GM18861 (cell line): ENCODE data around the gene PLEKHH2.
"Not testable (repeated sequence)": the region's sequence is repeated elsewhere in the genome, so short reads cannot be mapped to it uniquely, and the experiment has no call there.

Source experiments
- ATAC-seq: cut with Tn5 transposase; IDR thresholded peaks from one replicate; pipeline ENCODE4 v1.9.1; 2021; ENCODE audit not compliant: unreplicated experiment

Gene PLEKHH2

GRCh38 chr2:43715300-43716098 lies 78.4 kb downstream of the PLEKHH2 start:
- ATAC-seq, result no peak

GRCh38 chr2:43717322-43717721 lies 80.3 kb downstream of the PLEKHH2 start:
- ATAC-seq, result no peak

- ATAC-seq, result peak; percentile 66
Observed at GRCh38 chr2:43718530-43719124, 81.6 kb downstream of the PLEKHH2 start.

- no peak for ATAC-seq
Observed at GRCh38 chr2:43724728-43725526, 87.9 kb downstream of the PLEKHH2 start.

- ATAC-seq, result no peak
Observed at GRCh38 chr2:43725711-43726246, 88.7 kb downstream of the PLEKHH2 start.

- ATAC-seq, result not testable (repeated sequence)
Observed at GRCh38 chr2:43726961-43727633, 90.0 kb downstream of the PLEKHH2 start.

- no peak for ATAC-seq
Observed at GRCh38 chr2:43727634-43728014, 90.6 kb downstream of the PLEKHH2 start.

GRCh38 chr2:43729491-43730174 lies 92.6 kb downstream of the PLEKHH2 start:
- no peak for ATAC-seq

- no peak for ATAC-seq
Observed at GRCh38 chr2:43731211-43731610, 94.2 kb downstream of the PLEKHH2 start.

GRCh38 chr2:43736637-43737036 lies 99.6 kb downstream of the PLEKHH2 start:
- no peak for ATAC-seq

GRCh38 chr2:43737097-43737854 lies 100.2 kb downstream of the PLEKHH2 start:
- ATAC-seq, result no peak

GRCh38 chr2:43737855-43738254 lies 100.8 kb downstream of the PLEKHH2 start:
- ATAC-seq, result no peak

GRCh38 chr2:43738257-43738656 lies 101.2 kb downstream of the PLEKHH2 start:
- ATAC-seq, result no peak

- no peak for ATAC-seq
Observed at GRCh38 chr2:43743706-43744105, 106.6 kb downstream of the PLEKHH2 start.

- ATAC-seq, result no peak
Observed at GRCh38 chr2:43745457-43745856, 108.4 kb downstream of the PLEKHH2 start.

GRCh38 chr2:43748333-43748732 lies 111.3 kb downstream of the PLEKHH2 start:
- no peak for ATAC-seq

- no peak for ATAC-seq
Observed at GRCh38 chr2:43749583-43749982, 112.5 kb downstream of the PLEKHH2 start.

- ATAC-seq, result no peak
Observed at GRCh38 chr2:43751476-43751990, 114.5 kb downstream of the PLEKHH2 start.

- no peak for ATAC-seq
Observed at GRCh38 chr2:43752302-43752701, 115.2 kb downstream of the PLEKHH2 start.
